GM12801 (cell line): ENCODE data around the gene FRAS1.

Experiments
- CTCF ChIP-seq: IDR thresholded peaks from one replicate; pipeline ENCODE4 v1.5.1; 2011; ENCODE audit warnings: control low read depth; ENCODE audit not compliant: insufficient read length; ENCODE audit errors: extremely low read depth

The FRAS1 gene

GRCh38 chr4:78297116-78297800 lies 240.1 kb downstream of the FRAS1 start:
- no peak for TF ChIP-seq CTCF

GRCh38 chr4:78298618-78299017 lies 241.5 kb downstream of the FRAS1 start:
- TF ChIP-seq CTCF, result no peak

GRCh38 chr4:78299565-78299972 lies 242.4 kb downstream of the FRAS1 start:
- no peak for TF ChIP-seq CTCF

GRCh38 chr4:78308517-78308916 lies 251.4 kb downstream of the FRAS1 start:
- no peak for TF ChIP-seq CTCF

- TF ChIP-seq CTCF, result no peak
These were observed 252.2 kb downstream of the FRAS1 start for GRCh38 chr4:78309352-78309751.

- no peak for TF ChIP-seq CTCF
These were observed 253.1 kb downstream of the FRAS1 start for GRCh38 chr4:78310007-78310739.

- TF ChIP-seq CTCF, result no peak
These were observed 253.6 kb downstream of the FRAS1 start for GRCh38 chr4:78310740-78311115.
